ENCODE data around the gene DGKD. TPM values are rescaled to one million over a fixed set of nuclear protein-coding genes. Genes with fewer than 3 reads are reported as not detected.
"Not testable (repeated sequence)": the region's sequence is repeated elsewhere in the genome, so short reads cannot be mapped to it uniquely, and the experiment has no call there.

DGKD gene
- total and polyA plus RNA-seq, 2 donors (not counting 1 experiment from before 2014, with no cell fraction given): 224 to 396 TPM

- Histone ChIP-seq H3K79me2 (ENCODE audit: control insufficient read depth, insufficient read depth, low read length) (peaks cover 100% of the 10 kb centered on the region), H3K9ac (ENCODE audit: low read length) (no peak overlapping the region), H3K27ac (ENCODE audit: low read length in 2 of 2) (peak overlapping the region in 1 of 2 donors; percentile 12), H4K20me1 (ENCODE audit: control insufficient read depth, insufficient read depth, low read length, poor library complexity, severe bottlenecking) (peaks cover 67% of the 10 kb centered on the region), H3K4me2 (replicated peaks; ENCODE audit: low read depth, low read length, poor library complexity, severe bottlenecking) (no peak overlapping the region), H3K4me1 (ENCODE audit: control insufficient read depth in 2 of 2, insufficient read depth in 2 of 2, low read length in 2 of 2) (peaks cover 51 to 52% of the 10 kb centered on the region in 2 donors), H3K27me3 (replicated peaks in 1 of 4; ENCODE audit: control extremely low read depth in 1 of 4, control insufficient read depth in 3 of 4, insufficient read depth in 4 of 4, low read length in 3 of 4) (no peaks in the 10 kb centered on the region), H3K4me3 (ENCODE audit: control extremely low read depth in 1 of 5, extremely low read depth in 1 of 5, insufficient read depth in 1 of 5, low read depth in 2 of 5, low read length in 4 of 5) (no peak overlapping the region), H3K9me3 (ENCODE audit: control extremely low read depth in 1 of 3, control insufficient read depth in 2 of 3, insufficient read depth in 1 of 3, low read length in 2 of 3) (no peaks in the 10 kb centered on the region), H3K36me3 (replicated peaks in 1 of 2; ENCODE audit: control extremely low read depth in 1 of 2, control insufficient read depth in 1 of 2, extremely low read depth in 1 of 2, insufficient read depth in 2 of 2, low read length in 1 of 2) (peaks cover 9 to 54% of the 10 kb centered on the region in 2 experiments), H2AFZ (ENCODE audit: insufficient read depth, low read depth, low read length, poor library complexity, severe bottlenecking) (no peak overlapping the region)
- no CpG with 5 or more reads among the region's 5 CpGs for WGBS (ENCODE audit: insufficient coverage)
- ATAC-seq (ENCODE audit: low read depth) (no peak), DNase-seq (no peak)
- Mint-ChIP-seq H3K27ac (no peak overlapping the region), H3K9me3 (ENCODE audit: insufficient read depth) (no peaks in the 10 kb centered on the region), H3K27me3 (no peaks in the 10 kb centered on the region), H3K4me3 (no peak overlapping the region), H3K4me1 (peaks cover 64% of the 10 kb centered on the region)
- POLR2A ChIA-PET: interaction anchor here (0.6 kb wide), 1 partner anchor 30 kb away, joined by 5 read pairs; no protein-coding TSS in a partner anchor
- CTCF ChIA-PET: interaction anchor here (1.1 to 2.6 kb wide), 7 partner anchors 9 to 106 kb away, joined by 3 to 8 read pairs (median 4); no protein-coding TSS in a partner anchor
- intact Hi-C loops (cut with micrococcal nuclease): loop anchor here (2.0 kb wide), 1 partner anchor 15 kb away; no protein-coding TSS in a partner anchor
- TF ChIP-seq CTCF (IDR thresholded peaks at IDR 0.05): no peak
- TF ChIP-seq EZH2 (IDR thresholded peaks at IDR 0.05; ENCODE audit: borderline replicate concordance, insufficient read depth, low read depth, low read length, poor library complexity, severe bottlenecking): no peak
Measured at GRCh38 chr2:233373316-233373715, 19.0 kb downstream of the DGKD start.

DNA sequence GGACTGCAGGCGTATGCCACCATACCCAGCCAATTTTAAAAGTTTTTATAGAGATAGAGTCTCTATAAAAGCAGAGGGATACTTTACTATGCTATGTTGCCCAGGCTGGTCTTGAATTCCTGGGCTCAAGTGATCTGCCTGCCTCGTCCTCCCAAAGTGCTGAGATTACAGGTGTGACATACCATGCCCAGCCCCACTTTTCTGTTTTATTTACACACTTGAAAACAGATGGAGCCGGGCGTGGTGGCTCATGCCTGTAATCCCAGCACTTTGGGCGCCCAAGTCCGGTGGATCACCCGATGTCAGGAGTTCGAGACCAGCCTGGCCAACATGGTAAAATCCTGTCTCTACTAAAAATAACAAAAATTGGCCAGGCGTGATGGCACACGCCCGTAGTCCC lies 20.5 kb downstream of the DGKD start:
- ATAC-seq (ENCODE audit: low read depth); DNase-seq; H2AFZ ChIP-seq (ENCODE audit: insufficient read depth, low read depth, low read length, poor library complexity, severe bottlenecking); H3K9me3 ChIP-seq (ENCODE audit: control extremely low read depth in 1 of 3, control insufficient read depth in 2 of 3, insufficient read depth in 1 of 3, low read length in 2 of 3); POLR2A ChIA-PET; H3K9ac ChIP-seq (ENCODE audit: low read length); H3K4me3 Mint-ChIP-seq; CTCF ChIA-PET; H3K4me2 ChIP-seq (replicated peaks; ENCODE audit: low read depth, low read length, poor library complexity, severe bottlenecking); H3K27ac Mint-ChIP-seq; H3K9me3 Mint-ChIP-seq (ENCODE audit: insufficient read depth); H3K27me3 Mint-ChIP-seq; intact Hi-C loops (cut with micrococcal nuclease); H3K27me3 ChIP-seq (replicated peaks in 1 of 4; ENCODE audit: control extremely low read depth in 1 of 4, control insufficient read depth in 3 of 4, insufficient read depth in 4 of 4, low read length in 3 of 4); H3K4me3 ChIP-seq (ENCODE audit: control extremely low read depth in 1 of 5, extremely low read depth in 1 of 5, insufficient read depth in 1 of 5, low read depth in 2 of 5, low read length in 4 of 5): not testable (repeated sequence)
- peak overlapping the region in 1 of 2 donors; percentile 0 for H3K27ac ChIP-seq (ENCODE audit: low read length in 2 of 2)
- 90% methylated on average over 8 of the region's 11 CpGs for WGBS (ENCODE audit: insufficient coverage)
- H4K20me1 ChIP-seq (ENCODE audit: control insufficient read depth, insufficient read depth, low read length, poor library complexity, severe bottlenecking): peaks cover 63% of the 10 kb centered on the region
- peaks cover 63% of the 10 kb centered on the region for H3K4me1 Mint-ChIP-seq
- H3K79me2 ChIP-seq (ENCODE audit: control insufficient read depth, insufficient read depth, low read length): peaks cover 100% of the 10 kb centered on the region
- H3K36me3 ChIP-seq (replicated peaks in 1 of 2; ENCODE audit: control extremely low read depth in 1 of 2, control insufficient read depth in 1 of 2, extremely low read depth in 1 of 2, insufficient read depth in 2 of 2, low read length in 1 of 2): peaks cover 9 to 60% of the 10 kb centered on the region in 2 experiments
- H3K4me1 ChIP-seq (ENCODE audit: control insufficient read depth in 2 of 2, insufficient read depth in 2 of 2, low read length in 2 of 2): peaks cover 51 to 56% of the 10 kb centered on the region in 2 donors
